GM19035 (cell line): ENCODE data around the gene PLIN1.

Experiments used
- ATAC-seq: cut with Tn5 transposase; IDR thresholded peaks from one replicate; pipeline ENCODE4 v1.9.1; 2021; ENCODE audit not compliant: unreplicated experiment

The PLIN1 gene

GRCh38 chr15:89654301-89654761 lies 24.8 kb downstream of the PLIN1 start:
- no peak for ATAC-seq

GRCh38 chr15:89653578-89653977 lies 25.6 kb downstream of the PLIN1 start:
- no peak for ATAC-seq

- ATAC-seq: no peak
Observed at GRCh38 chr15:89652666-89653065, 26.5 kb downstream of the PLIN1 start.

GRCh38 chr15:89652131-89652530 lies 27.0 kb downstream of the PLIN1 start:
- no peak for ATAC-seq

- no peak for ATAC-seq
Observed at GRCh38 chr15:89649716-89650115, 29.5 kb downstream of the PLIN1 start.

GRCh38 chr15:89649013-89649625 lies 30.0 kb downstream of the PLIN1 start:
- no peak for ATAC-seq

GRCh38 chr15:89648106-89649012 lies 30.8 kb downstream of the PLIN1 start:
- no peak for ATAC-seq

- peak; percentile 55 for ATAC-seq
Observed at GRCh38 chr15:89647191-89647851, 31.8 kb downstream of the PLIN1 start.

GRCh38 chr15:89646416-89647141 lies 32.6 kb downstream of the PLIN1 start:
- no peak for ATAC-seq

GRCh38 chr15:89645680-89646079 lies 33.5 kb downstream of the PLIN1 start:
- no peak for ATAC-seq

- no peak for ATAC-seq
Observed at GRCh38 chr15:89642106-89642505, 37.1 kb downstream of the PLIN1 start.

- ATAC-seq: no peak
Observed at GRCh38 chr15:89641053-89641452, 38.1 kb downstream of the PLIN1 start.

- ATAC-seq: no peak
Observed at GRCh38 chr15:89640245-89640644, 38.9 kb downstream of the PLIN1 start.

GRCh38 chr15:89633585-89633984 lies 45.6 kb downstream of the PLIN1 start:
- ATAC-seq: no peak

- no peak for ATAC-seq
Observed at GRCh38 chr15:89632563-89633430, 46.4 kb downstream of the PLIN1 start.

GRCh38 chr15:89631902-89632264 lies 47.3 kb downstream of the PLIN1 start:
- ATAC-seq: no peak

GRCh38 chr15:89630974-89631901 lies 47.9 kb downstream of the PLIN1 start:
- ATAC-seq: no peak

GRCh38 chr15:89630260-89630659 lies 48.9 kb downstream of the PLIN1 start:
- ATAC-seq: no peak

- ATAC-seq: no peak
Observed at GRCh38 chr15:89629829-89630228, 49.3 kb downstream of the PLIN1 start.
